PC-3 (cell line): ENCODE results near the gene ETFB.

Experiments
- EZH2 ChIP-seq: fragments of 300-600 bp; sonication (generic); IDR thresholded peaks from one replicate; pipeline ENCODE4 v1.6.1; 2017; ENCODE audit warnings: antibody characterized with exemption, mild to moderate bottlenecking, low read length; ENCODE audit not compliant: unreplicated experiment
- EZH2phosphoT487 ChIP-seq: fragments of 300-600 bp; sonication (generic); IDR thresholded peaks from 2 replicates; pipeline ENCODE4 v1.6.1; 2018; ENCODE audit warnings: mild to moderate bottlenecking, antibody characterized with exemption, low read length, borderline replicate concordance
- TF ChIP-seq, protein P1 (sequence below): fragments of 300-600 bp; sonication (generic); conservative IDR thresholded peaks from 2 replicates; pipeline ENCODE4 v1.5.1; 2017; ENCODE audit warnings: antibody characterized with exemption, low read depth, mild to moderate bottlenecking, low read length

DNA sequence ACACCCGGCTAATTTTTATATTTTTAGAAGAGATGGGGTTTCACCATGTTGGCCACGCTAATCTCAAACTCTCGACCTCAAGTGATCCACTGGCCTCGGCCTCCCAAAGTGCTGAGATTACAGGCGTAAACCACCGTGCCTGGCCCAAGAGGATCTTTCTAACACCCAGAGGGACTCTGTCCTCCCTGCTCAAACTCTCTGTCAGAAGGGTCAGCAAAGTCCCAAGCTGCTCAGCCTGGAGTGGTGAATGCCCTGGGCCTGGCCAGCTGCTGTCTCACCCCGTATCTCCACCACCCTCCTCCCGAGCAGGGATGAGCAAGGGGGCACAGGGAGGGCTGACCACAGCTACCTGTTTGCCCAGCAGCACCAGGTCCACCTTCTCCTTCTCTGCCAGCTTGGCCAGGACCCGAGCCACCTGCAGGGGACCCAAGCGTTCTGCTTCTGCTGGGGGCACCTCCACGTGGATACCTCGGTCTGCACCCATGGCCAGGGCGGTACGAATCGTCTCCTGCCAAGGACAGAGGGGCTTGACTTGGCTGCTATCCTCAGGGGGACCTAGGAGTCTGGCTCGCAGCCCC is 13.3 kb downstream of the ETFB start:
- TF ChIP-seq, protein P1, sequence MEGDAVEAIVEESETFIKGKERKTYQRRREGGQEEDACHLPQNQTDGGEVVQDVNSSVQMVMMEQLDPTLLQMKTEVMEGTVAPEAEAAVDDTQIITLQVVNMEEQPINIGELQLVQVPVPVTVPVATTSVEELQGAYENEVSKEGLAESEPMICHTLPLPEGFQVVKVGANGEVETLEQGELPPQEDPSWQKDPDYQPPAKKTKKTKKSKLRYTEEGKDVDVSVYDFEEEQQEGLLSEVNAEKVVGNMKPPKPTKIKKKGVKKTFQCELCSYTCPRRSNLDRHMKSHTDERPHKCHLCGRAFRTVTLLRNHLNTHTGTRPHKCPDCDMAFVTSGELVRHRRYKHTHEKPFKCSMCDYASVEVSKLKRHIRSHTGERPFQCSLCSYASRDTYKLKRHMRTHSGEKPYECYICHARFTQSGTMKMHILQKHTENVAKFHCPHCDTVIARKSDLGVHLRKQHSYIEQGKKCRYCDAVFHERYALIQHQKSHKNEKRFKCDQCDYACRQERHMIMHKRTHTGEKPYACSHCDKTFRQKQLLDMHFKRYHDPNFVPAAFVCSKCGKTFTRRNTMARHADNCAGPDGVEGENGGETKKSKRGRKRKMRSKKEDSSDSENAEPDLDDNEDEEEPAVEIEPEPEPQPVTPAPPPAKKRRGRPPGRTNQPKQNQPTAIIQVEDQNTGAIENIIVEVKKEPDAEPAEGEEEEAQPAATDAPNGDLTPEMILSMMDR = no peak
- no peak for TF ChIP-seq EZH2
- TF ChIP-seq EZH2phosphoT487 = no peak
